T follicular helper cell (primary cell): ENCODE measurements around the gene SP100.
"Not testable (repeated sequence)": the region's sequence is repeated elsewhere in the genome, so short reads cannot be mapped to it uniquely, and the experiment has no call there.

Experiments used
- DNase-seq: peaks from one replicate; pipeline ENCODE4 v3.0.0-alpha.2; 2020; ENCODE audit warnings: low read depth

SP100 gene

DNA sequence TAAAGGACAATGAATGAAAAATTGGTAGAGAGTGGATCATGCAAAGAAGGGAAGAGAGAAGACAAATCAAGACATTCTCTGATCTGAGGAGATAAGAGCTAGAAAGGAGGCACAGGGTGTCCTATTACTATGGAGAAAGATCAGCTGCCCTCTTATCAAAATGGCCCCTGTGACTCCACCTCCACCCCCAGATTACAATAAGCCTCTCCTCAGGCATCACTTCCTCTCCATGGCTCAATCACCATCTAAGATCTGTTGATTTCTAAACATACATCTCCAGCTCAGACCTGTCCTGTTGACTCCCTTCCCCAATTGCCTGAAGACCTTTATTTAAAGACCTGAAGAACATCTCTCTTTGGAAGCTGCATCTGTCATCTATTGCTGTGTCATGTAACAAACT lies 43.2 kb downstream of the SP100 start:
- DNase-seq = no peak

DNA sequence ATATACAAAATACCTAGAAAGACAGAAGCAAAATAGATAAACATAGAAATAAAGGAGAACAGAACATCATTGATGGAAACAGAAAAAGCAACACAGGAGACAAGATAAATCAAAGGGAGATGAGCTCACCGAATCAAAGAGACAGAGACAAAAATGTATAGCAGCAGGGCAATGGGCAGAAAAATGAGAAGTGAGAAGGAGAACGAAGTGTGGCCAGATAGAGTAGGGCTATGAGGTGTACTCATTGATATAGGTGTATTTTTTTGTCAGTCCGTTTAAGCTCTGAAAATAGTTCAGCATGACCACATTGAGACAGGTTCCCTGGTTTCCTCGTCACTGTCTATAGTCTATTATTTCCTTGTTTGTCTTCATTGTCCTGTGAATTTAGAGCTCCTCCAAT lies 55.1 kb downstream of the SP100 start:
- no peak for DNase-seq

DNA sequence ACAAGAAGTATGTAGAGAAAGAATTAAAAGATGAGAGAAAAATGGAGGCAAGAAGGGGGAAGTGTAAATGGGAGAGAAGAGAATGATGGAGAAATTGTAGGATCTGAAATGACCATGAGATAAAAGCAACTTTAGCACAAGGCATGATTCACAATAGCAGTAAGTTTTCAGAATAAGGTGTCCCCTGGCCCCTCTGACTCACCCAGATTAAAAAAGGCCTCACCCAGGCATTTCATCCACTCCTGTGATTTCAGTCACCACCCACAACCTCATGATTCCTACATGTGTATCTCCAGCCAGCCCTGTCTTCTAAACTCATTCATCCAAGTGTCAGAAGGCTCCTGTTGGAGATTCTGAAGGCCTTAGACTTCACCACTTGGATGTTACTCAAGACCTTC lies 56.6 kb downstream of the SP100 start:
- no peak for DNase-seq

DNA sequence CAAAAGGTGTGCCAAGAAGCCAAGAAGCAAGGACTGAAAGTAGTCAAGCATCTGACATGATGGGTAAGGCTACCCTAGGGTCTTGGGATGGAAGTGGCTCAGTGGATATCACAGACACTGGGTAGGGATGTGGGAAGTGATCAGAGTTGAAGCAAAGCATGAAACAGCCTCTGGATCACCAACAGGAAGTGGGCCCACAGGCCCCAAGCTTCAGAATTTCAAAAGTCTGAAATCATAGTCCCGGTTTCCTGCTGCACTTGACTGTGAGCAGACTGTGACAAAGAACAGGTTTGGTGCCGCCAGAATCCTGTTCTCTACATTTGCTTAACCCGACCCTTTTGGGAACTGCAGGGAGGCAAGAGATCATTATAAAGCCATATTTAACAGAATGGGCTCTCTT lies 57.4 kb downstream of the SP100 start:
- no peak for DNase-seq

DNA sequence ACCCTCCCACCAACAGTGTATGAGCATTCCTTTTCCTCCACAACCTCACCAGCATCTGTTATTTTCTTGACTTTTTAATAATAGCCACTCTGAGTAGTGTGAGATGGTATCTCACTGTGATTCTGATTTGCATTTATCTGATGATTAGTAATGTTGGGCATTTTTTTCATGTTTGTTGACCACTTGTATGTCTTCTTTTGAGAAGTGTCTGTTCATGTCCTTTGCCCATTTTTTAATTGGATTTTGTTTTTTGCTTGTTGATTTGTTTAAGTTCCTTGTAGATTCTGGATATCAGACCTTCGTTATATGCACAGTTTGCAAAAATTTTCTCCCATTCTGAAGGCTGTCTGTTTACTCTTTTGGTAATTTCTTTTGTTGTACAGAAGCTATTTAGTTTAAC lies 59.1 kb downstream of the SP100 start:
- no peak for DNase-seq

DNA sequence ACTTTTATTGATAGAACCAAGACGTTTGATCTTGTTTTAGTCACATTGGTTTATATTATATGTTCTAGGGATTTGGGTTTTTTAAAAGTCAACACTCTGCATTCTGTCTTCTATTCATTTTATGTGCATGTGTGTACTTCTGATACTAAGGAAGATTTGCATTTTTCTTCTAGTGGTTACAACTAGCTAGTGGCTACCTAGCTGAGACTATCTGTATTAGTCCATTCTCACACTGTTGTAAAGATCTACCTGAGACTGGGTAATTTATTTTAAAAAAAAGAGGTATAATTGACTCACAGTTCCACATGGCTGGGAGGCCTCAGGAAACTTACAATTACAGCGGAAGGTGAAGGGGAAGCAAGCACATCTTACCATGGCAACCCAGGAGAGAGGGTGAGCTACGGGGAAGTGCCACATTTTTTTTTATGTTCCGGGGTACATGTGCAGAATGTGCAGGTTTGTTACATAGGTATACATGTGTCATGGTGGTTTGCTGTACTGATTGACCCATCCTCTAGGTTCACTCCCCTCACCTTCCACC lies 69.9 kb downstream of the SP100 start:
- DNase-seq = no peak

DNA sequence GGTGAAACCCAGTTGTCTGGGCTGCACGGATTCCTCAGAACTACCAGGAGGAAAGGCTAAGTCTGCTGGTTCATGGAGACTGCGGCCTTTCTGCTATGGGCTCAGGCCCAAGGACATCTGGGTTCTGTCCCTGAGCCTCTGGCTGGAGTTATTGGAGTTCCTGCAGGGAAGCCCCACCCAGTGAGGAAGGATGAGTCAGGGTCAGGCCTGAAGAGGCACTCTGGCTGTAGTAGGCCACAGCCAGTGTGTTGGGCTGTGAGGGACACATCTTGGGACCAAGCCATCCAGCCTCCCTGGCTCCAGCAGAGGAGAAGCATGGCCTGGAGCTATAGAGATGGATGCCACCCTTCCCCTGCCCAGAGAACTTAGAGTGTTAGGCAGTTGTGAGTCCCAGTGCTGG lies 75.2 kb downstream of the SP100 start:
- not testable (repeated sequence) for DNase-seq

DNA sequence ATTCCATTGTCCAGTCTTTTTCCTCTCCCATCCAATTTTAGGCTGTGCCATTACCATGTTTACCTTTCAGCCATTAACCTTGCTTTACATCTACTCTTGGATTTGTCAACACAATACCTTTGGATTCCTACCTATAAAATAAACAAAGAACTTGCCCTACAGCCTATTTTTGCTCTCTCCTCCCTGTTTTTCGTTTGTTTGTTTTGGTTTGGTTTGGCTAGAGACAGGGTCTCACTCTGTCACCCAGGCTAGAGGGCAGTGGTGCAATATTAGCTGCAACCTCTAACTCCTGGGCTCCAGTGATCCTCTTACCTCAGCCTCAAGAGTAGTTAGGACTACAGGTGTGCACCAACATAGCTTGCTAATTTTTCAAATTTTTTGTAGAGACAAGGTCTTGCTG lies 76.1 kb downstream of the SP100 start:
- DNase-seq = no peak

DNA sequence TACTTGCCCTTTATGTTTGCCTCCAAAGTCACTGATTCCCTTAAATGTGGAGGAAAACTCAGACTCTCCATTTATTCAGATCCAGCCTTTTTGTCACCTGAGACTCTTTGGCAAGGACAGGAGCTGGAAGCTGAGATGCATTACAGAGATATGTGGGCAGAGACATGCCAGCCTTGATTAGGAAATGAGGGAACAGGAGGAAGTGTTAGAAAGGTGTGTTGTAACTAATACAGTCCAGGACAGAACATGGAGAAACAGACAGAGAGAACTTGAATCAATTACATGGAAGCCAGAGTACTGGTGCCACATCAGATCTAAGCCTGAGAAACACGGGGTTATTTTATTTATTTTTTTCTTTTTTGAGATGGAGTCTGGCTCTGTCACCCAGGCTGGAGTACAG lies 79.0 kb downstream of the SP100 start:
- no peak for DNase-seq

DNA sequence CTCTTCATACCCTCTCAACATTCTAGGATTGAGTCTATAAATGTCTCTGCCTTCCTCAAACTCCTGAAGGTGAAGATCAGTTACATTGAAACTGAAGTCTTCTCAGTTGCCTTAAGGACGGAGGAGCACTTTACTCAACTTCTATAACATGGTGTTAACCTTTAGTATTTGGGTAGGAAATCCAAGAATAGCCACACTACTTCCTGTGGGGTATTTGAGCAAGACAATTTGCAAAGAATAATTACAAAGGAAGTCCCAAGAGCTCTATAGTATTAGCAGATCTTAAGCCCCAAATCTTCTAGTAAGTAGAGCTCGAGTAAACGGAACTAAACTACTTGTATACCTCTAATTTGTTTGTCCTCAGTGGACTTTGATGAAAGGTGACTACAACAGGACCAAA lies 80.9 kb downstream of the SP100 start:
- no peak for DNase-seq

DNA sequence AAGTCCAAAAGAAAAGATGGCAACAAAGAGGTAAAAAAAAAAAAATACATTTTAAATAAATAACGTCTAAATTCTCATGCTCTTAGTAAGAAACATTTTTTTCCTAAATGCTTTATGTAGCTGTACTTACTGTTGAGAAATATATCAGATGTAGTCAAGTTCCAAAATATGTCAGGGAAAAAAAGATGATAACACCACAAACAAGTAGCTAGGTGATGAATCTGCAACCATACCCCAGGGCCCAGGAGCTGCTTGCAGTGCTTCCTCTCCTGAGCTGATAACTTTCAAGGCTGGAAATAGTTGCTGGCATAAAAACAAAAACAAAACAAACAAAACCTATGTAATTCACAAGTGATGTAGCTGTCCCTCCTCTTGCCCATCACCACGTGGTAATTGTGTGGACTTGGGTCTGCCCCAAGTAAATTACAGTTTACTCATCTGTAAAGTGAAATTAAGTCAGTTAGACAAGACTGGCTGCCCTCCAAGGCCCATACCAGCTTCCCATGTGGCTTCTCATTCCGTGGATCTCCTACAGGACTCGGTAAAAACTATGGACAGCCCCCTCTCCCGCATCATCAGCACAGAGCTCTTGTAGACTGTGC lies 82.6 kb downstream of the SP100 start:
- DNase-seq = no peak

DNA sequence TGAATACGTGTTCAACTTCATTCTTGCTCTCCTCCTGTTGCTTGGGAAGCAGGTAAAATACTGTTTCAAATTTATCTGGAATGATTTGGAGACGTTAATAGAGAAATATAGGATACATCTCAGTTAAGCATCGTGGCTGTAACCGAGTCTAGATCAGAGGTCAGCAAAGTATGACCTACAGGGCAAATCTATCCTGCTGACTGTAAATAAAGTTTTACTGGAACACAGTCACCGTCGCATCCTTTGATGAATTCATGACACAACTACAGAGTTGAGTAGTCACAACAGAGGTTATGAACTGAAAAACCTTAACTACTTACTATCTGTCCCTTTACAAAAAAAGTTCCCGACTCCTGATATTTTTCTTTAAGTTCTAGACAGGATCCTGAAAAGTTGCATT lies 86.6 kb downstream of the SP100 start:
- DNase-seq = no peak

DNA sequence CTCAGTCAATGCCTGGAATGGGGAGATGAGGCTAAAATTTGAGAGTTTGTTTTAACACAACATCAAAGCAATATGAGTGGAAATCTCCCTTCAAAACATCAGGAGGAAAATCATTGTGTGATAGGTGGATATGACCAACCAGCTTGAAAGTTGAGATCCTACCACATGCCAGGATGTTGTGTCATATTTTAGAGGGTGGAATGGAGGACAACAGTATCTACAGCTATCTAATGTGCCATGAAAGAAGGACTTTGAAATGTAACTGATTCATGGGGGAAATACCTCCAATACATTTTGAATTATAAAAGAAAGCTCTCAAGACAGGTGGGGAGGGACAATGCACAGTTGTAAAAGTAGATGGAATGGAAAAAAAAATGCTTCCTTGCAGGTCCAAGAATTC lies 87.8 kb downstream of the SP100 start:
- DNase-seq = no peak

DNA sequence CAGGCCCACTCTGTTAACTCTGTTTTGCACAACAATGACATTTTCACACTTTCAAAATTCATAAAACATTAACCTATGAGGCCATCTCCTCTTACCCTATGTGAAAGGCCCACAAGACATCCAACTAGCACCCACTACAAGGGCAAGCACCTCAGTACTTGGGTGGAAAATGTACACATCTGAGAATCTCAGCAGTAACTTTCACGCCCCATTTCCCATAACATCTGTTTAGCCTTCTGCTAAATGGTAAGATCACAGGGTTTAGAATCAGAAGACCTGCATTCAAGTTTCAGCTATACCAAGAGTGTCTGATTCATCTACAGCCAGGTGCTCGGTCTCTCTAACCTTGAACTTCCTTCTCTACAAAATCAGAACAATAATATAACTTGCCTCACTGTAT lies 89.2 kb downstream of the SP100 start:
- no peak for DNase-seq

DNA sequence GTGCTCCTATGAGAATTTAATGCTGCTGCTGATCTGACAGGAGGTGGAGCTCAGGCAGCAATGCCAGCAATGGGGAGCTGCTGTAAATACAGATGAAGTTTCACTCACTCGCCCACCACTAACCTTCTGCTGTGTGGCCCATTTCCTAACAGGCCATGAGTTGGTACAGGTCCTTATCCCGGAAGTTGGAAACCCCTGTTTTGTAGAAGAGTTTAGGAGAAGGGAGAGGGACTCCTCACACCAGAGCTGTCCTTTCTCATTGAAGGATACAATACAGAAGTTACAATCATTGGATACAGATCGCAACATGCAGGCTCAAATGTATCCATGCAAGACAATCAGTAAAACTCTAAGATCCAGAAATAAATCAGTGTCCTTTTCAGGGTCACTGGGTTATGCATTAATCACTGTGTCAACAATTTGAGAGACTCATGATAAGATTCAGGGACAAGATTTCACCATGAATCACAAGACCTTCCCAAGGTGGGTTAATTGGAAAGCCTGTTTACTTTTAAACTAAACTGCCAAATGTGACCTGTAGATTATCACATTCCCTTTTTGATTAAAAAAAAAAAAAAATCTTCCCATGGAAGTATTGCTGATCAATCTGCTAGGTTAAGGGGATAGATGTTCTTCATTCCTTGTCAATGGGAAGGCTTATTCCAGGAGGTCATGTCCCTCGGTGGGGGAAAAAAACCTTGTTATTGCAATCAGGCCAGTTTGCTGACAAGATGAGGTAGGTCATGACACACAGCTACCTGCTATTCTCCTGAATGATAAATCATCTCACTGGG lies 97.2 kb downstream of the SP100 start:
- no peak for DNase-seq

DNA sequence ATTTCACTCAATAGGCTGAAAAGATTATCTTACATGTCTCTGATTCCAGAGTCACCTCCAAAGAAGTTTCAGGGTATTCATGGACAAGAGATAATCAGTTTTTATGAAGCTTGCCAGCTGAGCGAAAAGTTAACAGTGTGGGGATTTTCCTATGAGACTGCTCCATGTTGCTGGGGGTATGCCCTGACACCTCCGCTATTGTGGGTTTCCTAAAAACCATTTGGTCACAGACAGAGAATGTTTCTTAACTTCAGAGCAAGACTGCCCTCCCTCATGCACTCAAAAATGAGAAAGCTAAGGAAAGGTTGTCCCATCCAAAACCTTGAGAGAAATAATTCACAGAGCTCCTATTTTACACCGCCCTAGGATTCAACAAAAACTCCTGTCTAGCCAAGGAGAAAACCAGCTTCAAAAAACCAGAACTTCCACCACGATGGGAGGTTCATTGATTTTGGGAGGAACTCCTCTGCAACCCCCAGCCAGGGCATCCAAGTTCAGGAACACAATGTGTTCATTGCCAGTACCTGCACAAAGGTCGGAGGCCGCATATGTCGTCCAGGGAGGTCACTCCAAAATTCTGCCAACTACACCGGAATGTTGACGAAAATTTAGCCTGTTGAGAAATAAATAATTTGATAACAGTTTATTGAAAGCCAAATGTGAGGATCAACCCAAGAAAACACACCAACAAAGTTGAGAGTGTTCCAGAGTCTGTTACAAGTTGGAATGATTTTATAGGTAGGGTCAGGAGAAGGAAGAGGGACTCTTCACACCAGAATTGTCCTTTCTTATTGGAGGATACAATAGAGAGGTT lies 104.3 kb downstream of the SP100 start:
- DNase-seq = no peak

DNA sequence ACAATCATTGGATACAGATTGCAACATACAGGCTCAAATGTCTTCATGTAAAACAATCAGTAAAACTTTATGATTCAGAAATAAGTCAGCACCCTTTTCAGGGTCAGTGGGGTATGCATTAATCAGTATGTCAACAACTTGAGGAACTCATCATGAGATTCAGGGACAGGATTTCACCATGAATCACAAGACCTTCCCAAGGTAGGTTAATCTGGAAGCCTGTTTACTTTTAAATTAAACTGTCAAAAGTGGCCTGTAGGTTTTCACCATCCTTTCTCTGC lies 104.8 kb downstream of the SP100 start:
- DNase-seq = no peak

DNA sequence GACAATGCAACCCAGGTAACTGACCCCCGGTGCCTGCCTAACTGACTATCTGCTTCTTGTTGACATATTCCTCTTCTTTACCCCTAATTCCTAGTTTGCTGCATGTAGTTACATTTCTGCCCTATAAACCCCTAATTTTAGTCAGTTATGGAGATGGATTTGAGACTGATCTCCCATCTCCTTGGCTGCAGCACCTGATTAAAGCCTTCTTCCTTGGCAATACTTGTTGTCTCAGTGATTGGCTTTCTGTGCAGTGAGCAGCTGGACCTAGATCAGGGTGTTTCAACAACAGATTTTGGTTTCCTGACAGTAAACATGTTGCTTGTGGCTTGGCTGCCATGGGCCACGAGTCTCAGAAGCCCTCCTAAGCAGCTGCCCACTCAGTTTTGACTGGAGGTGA lies 105.4 kb downstream of the SP100 start:
- DNase-seq = no peak

DNA sequence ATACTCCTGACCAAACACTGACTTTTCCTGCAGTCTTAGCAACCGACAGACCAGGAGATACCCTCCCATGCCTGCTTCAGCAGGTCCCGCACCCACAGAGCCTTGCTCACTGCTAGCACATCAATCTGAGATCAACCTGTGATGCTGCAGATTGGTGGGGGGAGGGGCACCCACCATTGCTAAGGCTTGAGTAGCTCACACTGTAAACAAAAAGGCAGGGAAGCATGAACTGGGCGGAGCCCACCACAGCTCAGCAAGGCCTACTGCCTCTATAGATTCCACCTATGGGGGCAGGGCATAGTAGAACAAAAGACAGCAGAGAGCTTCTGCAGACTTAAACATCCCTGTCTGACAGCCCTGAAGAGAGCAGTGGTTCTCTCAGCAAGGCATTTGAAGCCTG lies 109.7 kb downstream of the SP100 start:
- DNase-seq = no peak

DNA sequence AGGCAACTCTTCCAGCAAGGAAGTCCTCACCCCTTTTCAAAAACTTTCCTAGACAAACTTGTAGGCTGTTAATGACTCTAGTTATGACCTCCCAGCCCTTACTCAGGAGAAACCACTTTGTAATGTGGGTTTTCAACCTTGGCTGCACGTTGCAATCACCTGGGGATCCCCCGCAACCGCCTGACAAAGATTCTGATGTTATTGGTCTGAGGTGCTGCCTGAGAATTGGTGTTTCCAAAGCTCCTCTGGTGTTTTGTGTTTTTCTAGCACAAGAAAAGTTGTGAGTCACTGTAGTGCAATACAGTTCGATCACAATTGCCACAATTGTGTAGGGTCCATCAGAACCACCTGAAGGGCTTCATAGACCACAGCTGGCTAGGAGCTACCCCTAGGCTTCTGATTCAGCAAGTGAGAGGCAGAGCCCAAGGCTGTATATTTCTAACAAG lies 121.6 kb downstream of the SP100 start:
- DNase-seq = no peak

DNA sequence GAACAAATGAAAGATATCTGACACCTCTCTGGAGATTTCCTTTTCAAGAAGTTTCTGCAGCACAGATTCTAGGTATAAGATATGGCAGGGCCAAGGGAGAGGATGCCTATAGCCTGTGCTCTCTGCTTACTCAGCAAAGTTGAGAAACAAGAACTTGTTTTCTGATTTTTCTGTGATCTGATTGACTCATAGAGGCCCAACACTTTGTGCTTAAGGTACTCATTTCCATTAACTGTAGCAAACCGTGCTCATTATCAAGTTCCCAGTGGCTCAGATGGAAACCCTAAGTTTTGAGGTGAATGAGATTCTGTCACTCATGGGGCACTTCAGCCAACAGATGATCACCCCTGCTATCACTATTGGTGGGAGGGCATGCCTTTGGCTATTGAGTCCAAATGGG lies 124.3 kb downstream of the SP100 start:
- DNase-seq = no peak

DNA sequence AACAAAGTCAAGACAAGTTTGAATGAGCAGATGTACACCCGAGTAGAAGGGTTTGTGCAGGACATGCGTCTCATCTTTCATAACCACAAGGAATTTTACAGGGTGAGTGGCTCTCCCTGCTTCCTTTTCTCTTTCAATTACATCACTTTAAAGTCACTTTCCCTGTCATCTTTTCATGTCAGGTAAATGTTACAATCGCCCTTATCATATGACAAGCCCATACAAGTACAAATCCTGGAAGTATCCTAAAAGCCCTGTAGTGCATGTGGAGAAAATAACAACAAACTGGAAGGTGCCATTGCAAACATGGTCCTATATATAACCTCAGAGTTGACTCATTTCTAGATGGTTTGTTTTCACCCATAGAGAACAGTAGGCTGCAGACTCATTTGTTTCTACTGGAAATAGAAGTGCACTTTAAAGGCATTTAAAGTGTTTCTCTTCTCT lies 126.0 kb downstream of the SP100 start:
- DNase-seq = no peak

DNA sequence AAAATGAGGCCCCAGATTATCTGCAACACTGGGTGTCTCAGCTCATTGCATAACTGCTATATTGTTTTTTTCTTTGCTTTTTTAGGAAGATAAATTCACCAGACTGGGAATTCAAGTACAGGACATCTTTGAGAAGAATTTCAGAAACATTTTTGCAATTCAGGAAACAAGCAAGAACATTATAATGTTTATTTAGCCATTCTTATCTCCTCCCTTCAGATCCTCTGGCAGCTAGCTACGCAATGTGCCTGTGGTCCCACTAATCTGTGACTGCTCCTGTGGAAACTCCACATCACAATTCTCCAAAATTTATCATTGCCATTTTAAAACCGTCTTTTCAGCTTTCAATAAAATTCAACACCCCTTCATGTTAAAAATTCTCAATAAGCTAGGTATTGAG lies 126.8 kb downstream of the SP100 start:
- no peak for DNase-seq
